AG04450 (cell line): ENCODE data around the gene SPON1. TPM values are rescaled to one million over a fixed set of nuclear protein-coding genes. Genes with fewer than 3 reads are reported as not detected.

ENCODE experiments used
- CTCF ChIA-PET: fragments of 300-600, 350-600 bp; formaldehyde crosslinking; extraction: SDS; loops from one replicate; lab custom pipeline; 2022; ENCODE audit warnings: antibody characterized with exemption, inconsistent platforms; lab: Charles Lee
- POLR2A ChIA-PET: fragments of 350-600 bp; formaldehyde crosslinking; extraction: SDS; loops from one replicate; lab custom pipeline; 2021; ENCODE audit warnings: antibody characterized with exemption, inconsistent platforms; lab: Yijun Ruan, JAX
- DNase-seq: peaks from one replicate; pipeline ENCODE4 v3.0.0-alpha.2; 2011; ENCODE audit warnings: low read depth, low spot score
- H3K27ac ChIP-seq: one replicate; pipeline ENCODE4 v1.5.1; 2012; ENCODE audit warnings: low read depth, low read length, control low read depth
- H3K27me3 ChIP-seq: one replicate; pipeline ENCODE4 v1.6.0; 2012; ENCODE audit warnings: low read length; ENCODE audit not compliant: control insufficient read depth, insufficient read depth
- H3K4me3 ChIP-seq: 2 replicates; pipeline ENCODE4 v1.5.1; 2011; ENCODE audit warnings: mild to moderate bottlenecking, low read depth, low read length, control low read depth
- H3K9me3 ChIP-seq: 2 replicates; pipeline ENCODE4 v1.5.1; 2012; ENCODE audit warnings: low read length; ENCODE audit not compliant: control insufficient read depth, insufficient read depth
- CTCF ChIP-seq: IDR thresholded peaks from 2 replicates; pipeline ENCODE4 v1.5.1; 2011; ENCODE audit warnings: low read depth, low read length, control low read depth, inconsistent platforms
- polyA plus RNA-seq: library from polyadenylated mRNA; depleted of rRNA; stranded (reverse); fragments of >200 nt; gene quantifications from 2 replicates; pipeline ENCODE4 v1.2.3, GENCODE V29; 2011

SPON1 gene
- polyA plus RNA-seq, 1 experiment: 0.53 TPM

DNA sequence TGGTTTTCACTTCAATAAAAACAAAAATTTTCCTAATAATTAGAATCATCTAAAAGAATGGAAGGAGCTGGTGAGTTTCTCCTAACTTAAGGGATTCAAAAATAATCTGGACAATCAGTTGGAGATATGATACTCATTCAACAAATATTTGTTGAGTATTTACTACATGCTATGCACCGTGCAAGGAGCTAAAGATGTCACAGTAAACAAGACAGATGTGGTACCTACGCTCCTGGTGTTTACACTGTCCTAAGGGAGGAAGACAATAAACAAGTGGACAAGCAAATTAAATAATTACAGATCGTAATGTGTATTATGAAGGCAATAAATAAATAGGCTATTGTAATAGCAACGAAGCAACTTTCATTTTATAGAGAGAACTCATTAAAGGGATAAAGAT lies 9.9 kb upstream of the SPON1 start:
- CTCF ChIA-PET: interaction anchor here (0.6 to 9.8 kb wide), 2 partner anchors 43 to 197 kb away, joined by 4 to 266 read pairs; no protein-coding TSS in a partner anchor
- Histone ChIP-seq H3K27me3 (peaks cover 5% of the 10 kb centered on the region), H3K27ac (no peak overlapping the region), H3K9me3 (no peaks in the 10 kb centered on the region), H3K4me3 (no peak overlapping the region)
- no peak for DNase-seq
- no peak for TF ChIP-seq CTCF
- POLR2A ChIA-PET: no interaction called here

- POLR2A ChIA-PET: no interaction called here
- TF ChIP-seq CTCF: no peak
- Histone ChIP-seq H3K9me3 (no peaks in the 10 kb centered on the region), H3K27ac (no peak overlapping the region), H3K27me3 (peaks cover 22% of the 10 kb centered on the region), H3K4me3 (no peak overlapping the region)
- CTCF ChIA-PET: interaction anchor here (0.7 to 9.8 kb wide), 7 partner anchors 8 to 501 kb away, joined by 3 to 266 read pairs (median 5); no protein-coding TSS in a partner anchor
- no peak for DNase-seq
These were observed 7.9 kb upstream of the SPON1 start for GRCh38 chr11:13954591-13954990.

DNA sequence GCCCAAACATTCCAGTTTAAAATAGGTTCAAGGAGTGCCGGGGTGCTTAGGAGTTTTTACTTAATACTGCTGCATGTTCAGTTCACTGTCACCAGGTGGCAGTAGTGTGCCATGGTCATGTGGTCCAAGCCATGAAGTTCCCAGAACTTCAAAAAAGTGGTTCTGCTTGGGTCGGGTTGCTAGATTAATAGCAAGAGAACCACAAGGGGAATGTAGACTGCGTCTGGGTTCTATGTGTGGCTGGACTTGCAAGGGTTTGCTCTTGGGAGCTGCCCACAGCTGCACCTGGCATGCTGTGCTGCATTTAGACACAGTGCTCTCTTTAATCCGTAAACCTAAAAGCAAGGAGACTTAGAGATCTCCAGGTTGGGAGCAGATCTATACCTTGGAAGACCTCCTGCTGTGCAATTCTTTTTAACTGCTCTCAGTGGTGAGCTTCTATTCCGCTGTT lies 6.5 kb upstream of the SPON1 start:
- DNase-seq: peak; percentile 26
- peaks cover 32% of the 10 kb centered on the region for H3K27me3 ChIP-seq
- no peaks in the 10 kb centered on the region for H3K9me3 ChIP-seq
- H3K27ac ChIP-seq: no peak overlapping the region
- ChIA-PET CTCF (interaction anchor here (0.5 to 9.8 kb wide), 30 partner anchors 8 to 411 kb away, joined by 3 to 266 read pairs (median 4); no protein-coding TSS in a partner anchor), POLR2A (no interaction called here)
- TF ChIP-seq CTCF: peak; percentile 92
- H3K4me3 ChIP-seq: no peak overlapping the region

GRCh38 chr11:13956988-13957387 lies 5.5 kb upstream of the SPON1 start:
- POLR2A ChIA-PET: interaction anchor here (0.6 kb wide), 1 partner anchor 104 kb away, joined by 3 read pairs; no protein-coding TSS in a partner anchor
- CTCF ChIA-PET: interaction anchor here (0.6 to 9.8 kb wide), 24 partner anchors 11 to 687 kb away, joined by 3 to 266 read pairs (median 4); no protein-coding TSS in a partner anchor
- Histone ChIP-seq H3K27me3 (peaks cover 42% of the 10 kb centered on the region), H3K27ac (no peak overlapping the region), H3K9me3 (no peaks in the 10 kb centered on the region), H3K4me3 (no peak overlapping the region)
- TF ChIP-seq CTCF: no peak
- no peak for DNase-seq

GRCh38 chr11:13958641-13959400 lies 3.7 kb upstream of the SPON1 start:
- no peak for TF ChIP-seq CTCF
- DNase-seq: no peak
- Histone ChIP-seq H3K27ac (no peak overlapping the region), H3K27me3 (peaks cover 59% of the 10 kb centered on the region), H3K9me3 (no peaks in the 10 kb centered on the region; the same call in 1 of the 2 replicates), H3K4me3 (no peak overlapping the region)
- ChIA-PET CTCF (interaction anchor here (9.8 kb wide), 1 partner anchor 191 kb away, joined by 266 read pairs; no protein-coding TSS in a partner anchor), POLR2A (no interaction called here)
